GM12878 (cell line): ENCODE data around the gene NTRK1.

Source experiments
- CTCF ChIP-seq, 3 experiments: IDR thresholded peaks in 2 of 3; conservative IDR thresholded peaks in 1 of 3; 2 replicates each; pipeline ENCODE4 v1.5.1; 2011; ENCODE audit warnings: low read depth in 3 of 3, low read length in 3 of 3, mild to moderate bottlenecking in 3 of 3, control low read depth in 2 of 3, moderate library complexity in 2 of 3, inconsistent platforms in 1 of 3, mixed read lengths in 1 of 3; ENCODE audit not compliant: control insufficient read depth in 2 of 3, insufficient read depth in 1 of 3; ENCODE audit errors: extremely low read depth in 1 of 3
- PBX3 ChIP-seq: IDR thresholded peaks from 2 replicates; pipeline ENCODE4 v1.6.1; 2011; ENCODE audit warnings: mild to moderate bottlenecking, low read depth, low read length, moderate library complexity; ENCODE audit not compliant: insufficient replicate concordance
- POLR2A ChIP-seq: IDR thresholded peaks from 2 replicates; pipeline ENCODE4 v1.6.1; 2011; ENCODE audit warnings: low read depth, mild to moderate bottlenecking, low read length
- POLR2AphosphoS5 ChIP-seq: IDR thresholded peaks from 2 replicates; pipeline ENCODE4 v1.6.1; 2011; ENCODE audit warnings: mild to moderate bottlenecking, low read length, inconsistent platforms

- TF ChIP-seq PBX3: no peak
- TF ChIP-seq CTCF (IDR thresholded peaks at IDR 0.05 in 2 of 3, conservative IDR thresholded peaks at IDR 0.05 in 1 of 3; ENCODE audit: control insufficient read depth in 2 of 3, extremely low read depth in 1 of 3, insufficient read depth in 1 of 3, low read depth in 3 of 3, low read length in 3 of 3): no peak
- TF ChIP-seq POLR2AphosphoS5: no peak
- TF ChIP-seq POLR2A: no peak
Measured at GRCh38 chr1:156863631-156864030, 3.0 kb downstream of the NTRK1 start.
